Endothelial cell of umbilical vein (primary cell): ENCODE results near the gene ETFBKMT.
"Not testable (repeated sequence)": the region's sequence is repeated elsewhere in the genome, so short reads cannot be mapped to it uniquely, and the experiment has no call there.

Source experiments
- CTCF ChIP-seq, 2 donors: IDR thresholded peaks; 1 replicate in 1 of 2; 2 replicates in 1 of 2; pipeline ENCODE4 v1.5.1; 2011; ENCODE audit warnings: low read length in 2 of 2, mild to moderate bottlenecking in 2 of 2, moderate library complexity in 2 of 2, control low read depth in 1 of 2, inconsistent platforms in 1 of 2, low read depth in 1 of 2; ENCODE audit not compliant: insufficient read depth in 1 of 2; ENCODE audit errors: extremely low read depth in 1 of 2
- MAX ChIP-seq: IDR thresholded peaks from 2 replicates; pipeline ENCODE4 v1.6.1; 2011; ENCODE audit not compliant: insufficient read depth, insufficient read length
- POLR2A ChIP-seq: IDR thresholded peaks from 2 replicates; pipeline ENCODE4 v1.6.1; 2012; ENCODE audit warnings: low read depth, mild to moderate bottlenecking, control low read depth, low read length

- not testable (repeated sequence) for TF ChIP-seq CTCF (IDR thresholded peaks at IDR 0.05; ENCODE audit: extremely low read depth in 1 of 2, insufficient read depth in 1 of 2, low read depth in 1 of 2, low read length in 2 of 2); POLR2A; MAX
Measured at GRCh38 chr12:31669582-31669981, 10.1 kb downstream of the ETFBKMT start.
